Stimulated activated CD8-positive, alpha-beta memory T cell treated with anti-CD3 and anti-CD28 coated beads, Interleukin-15, amount 100 ng/mL, for 1 hour (primary cell): ENCODE results near the gene GLI2.

Experiments
- DNase-seq: peaks from one replicate; pipeline ENCODE4 v3.0.0-alpha.2; 2020; ENCODE audit warnings: low read depth

Gene GLI2

GRCh38 chr2:120758181-120759144, 22.8 kb downstream of the GLI2 start:
- DNase-seq: no peak

GRCh38 chr2:120759543-120760331, 24.1 kb downstream of the GLI2 start:
- no peak for DNase-seq

- no peak for DNase-seq
These were observed 24.9 kb downstream of the GLI2 start for GRCh38 chr2:120760446-120761135.

GRCh38 chr2:120761164-120761861, 25.6 kb downstream of the GLI2 start:
- no peak for DNase-seq

GRCh38 chr2:120761911-120762310, 26.2 kb downstream of the GLI2 start:
- DNase-seq: no peak

- DNase-seq: no peak
These were observed 26.8 kb downstream of the GLI2 start for GRCh38 chr2:120762341-120763061.

GRCh38 chr2:120763508-120763907, 27.8 kb downstream of the GLI2 start:
- DNase-seq: no peak

- no peak for DNase-seq
These were observed 28.3 kb downstream of the GLI2 start for GRCh38 chr2:120763931-120764330.

- DNase-seq: no peak
These were observed 28.8 kb downstream of the GLI2 start for GRCh38 chr2:120764492-120764891.

- DNase-seq: no peak
These were observed 29.5 kb downstream of the GLI2 start for GRCh38 chr2:120764991-120765677.

- DNase-seq: no peak
These were observed 30.2 kb downstream of the GLI2 start for GRCh38 chr2:120765678-120766469.

- DNase-seq: no peak
These were observed 31.0 kb downstream of the GLI2 start for GRCh38 chr2:120766470-120767351.

- no peak for DNase-seq
These were observed 31.9 kb downstream of the GLI2 start for GRCh38 chr2:120767486-120768005.

GRCh38 chr2:120768112-120769048, 32.7 kb downstream of the GLI2 start:
- no peak for DNase-seq

GRCh38 chr2:120769076-120769786, 33.6 kb downstream of the GLI2 start:
- DNase-seq: no peak

- no peak for DNase-seq
These were observed 34.1 kb downstream of the GLI2 start for GRCh38 chr2:120769787-120770120.

GRCh38 chr2:120770176-120770575, 34.5 kb downstream of the GLI2 start:
- no peak for DNase-seq
